ENCODE data around the gene DUSP19.

DNA sequence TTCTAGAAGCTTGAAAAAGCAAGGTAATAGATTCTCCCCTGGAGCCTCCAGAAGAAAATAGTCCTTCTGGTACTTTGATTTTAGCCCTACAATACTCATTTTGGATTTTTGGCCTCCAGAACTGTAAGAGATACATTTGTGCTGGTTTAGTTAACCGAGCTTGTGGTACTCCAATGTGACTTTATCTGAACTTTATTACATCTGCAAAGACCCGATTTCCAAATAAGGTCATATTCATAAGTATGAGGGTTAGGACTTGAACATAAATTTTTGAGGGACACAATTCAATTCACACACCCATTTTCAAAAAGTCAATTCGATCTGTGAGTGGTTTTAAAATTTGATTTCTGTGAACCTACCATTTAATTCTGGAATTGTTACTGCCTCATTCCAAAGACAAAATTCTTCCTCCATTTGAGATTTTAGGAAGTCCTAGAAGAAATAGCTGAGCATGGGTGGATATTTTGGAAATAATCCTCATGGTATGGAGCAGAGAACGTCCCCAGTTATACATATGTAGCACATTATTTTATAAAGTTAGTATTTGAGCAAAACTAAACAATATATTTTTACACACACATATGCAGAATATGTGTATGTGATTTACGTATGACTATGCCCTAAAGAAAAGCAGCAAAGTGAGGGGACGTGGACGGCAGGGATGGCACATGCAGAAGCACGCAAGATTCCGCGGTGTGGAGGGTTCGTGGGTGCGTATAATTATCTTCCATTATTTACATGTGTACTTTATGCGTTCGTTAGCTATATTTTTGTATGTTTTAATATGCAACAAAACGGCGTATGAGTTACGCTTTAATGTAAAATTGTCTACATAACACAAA, 44.8 kb downstream of the DUSP19 start:
- TF ChIP-seq POLR2A (IDR thresholded peaks at IDR 0.05): no peak
- TF ChIP-seq, protein P1, sequence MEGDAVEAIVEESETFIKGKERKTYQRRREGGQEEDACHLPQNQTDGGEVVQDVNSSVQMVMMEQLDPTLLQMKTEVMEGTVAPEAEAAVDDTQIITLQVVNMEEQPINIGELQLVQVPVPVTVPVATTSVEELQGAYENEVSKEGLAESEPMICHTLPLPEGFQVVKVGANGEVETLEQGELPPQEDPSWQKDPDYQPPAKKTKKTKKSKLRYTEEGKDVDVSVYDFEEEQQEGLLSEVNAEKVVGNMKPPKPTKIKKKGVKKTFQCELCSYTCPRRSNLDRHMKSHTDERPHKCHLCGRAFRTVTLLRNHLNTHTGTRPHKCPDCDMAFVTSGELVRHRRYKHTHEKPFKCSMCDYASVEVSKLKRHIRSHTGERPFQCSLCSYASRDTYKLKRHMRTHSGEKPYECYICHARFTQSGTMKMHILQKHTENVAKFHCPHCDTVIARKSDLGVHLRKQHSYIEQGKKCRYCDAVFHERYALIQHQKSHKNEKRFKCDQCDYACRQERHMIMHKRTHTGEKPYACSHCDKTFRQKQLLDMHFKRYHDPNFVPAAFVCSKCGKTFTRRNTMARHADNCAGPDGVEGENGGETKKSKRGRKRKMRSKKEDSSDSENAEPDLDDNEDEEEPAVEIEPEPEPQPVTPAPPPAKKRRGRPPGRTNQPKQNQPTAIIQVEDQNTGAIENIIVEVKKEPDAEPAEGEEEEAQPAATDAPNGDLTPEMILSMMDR (IDR thresholded peaks at IDR 0.05): no peak
